Fibroblast of skin of abdomen (primary cell): ENCODE data around the gene TBXAS1.
"Not testable (repeated sequence)": the region's sequence is repeated elsewhere in the genome, so short reads cannot be mapped to it uniquely, and the experiment has no call there.

Experiments used
- DNase-seq: peaks from one replicate; pipeline ENCODE4 v3.0.0-alpha.2; 2013

Gene TBXAS1

DNA sequence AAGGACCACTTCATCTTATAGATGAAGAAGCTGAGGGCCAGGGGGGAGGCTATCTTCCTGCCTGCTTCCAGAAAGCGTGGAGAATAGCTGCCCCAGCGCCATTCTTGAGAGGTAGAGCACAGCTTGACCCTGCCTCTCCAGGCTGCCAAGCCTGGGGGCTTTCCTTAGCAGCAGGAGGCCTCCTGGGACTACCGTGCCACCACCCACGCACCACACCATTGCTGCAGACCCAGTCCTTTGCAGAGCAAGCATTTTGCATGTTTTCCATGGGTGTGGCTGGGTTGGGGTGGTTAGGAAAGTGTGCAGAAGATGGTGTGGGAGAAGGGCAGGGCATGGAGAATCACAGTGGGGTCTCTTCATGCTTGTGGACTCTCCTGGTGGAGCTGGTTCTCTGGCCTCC lies 64.9 kb downstream of the TBXAS1 start:
- no peak for DNase-seq

DNA sequence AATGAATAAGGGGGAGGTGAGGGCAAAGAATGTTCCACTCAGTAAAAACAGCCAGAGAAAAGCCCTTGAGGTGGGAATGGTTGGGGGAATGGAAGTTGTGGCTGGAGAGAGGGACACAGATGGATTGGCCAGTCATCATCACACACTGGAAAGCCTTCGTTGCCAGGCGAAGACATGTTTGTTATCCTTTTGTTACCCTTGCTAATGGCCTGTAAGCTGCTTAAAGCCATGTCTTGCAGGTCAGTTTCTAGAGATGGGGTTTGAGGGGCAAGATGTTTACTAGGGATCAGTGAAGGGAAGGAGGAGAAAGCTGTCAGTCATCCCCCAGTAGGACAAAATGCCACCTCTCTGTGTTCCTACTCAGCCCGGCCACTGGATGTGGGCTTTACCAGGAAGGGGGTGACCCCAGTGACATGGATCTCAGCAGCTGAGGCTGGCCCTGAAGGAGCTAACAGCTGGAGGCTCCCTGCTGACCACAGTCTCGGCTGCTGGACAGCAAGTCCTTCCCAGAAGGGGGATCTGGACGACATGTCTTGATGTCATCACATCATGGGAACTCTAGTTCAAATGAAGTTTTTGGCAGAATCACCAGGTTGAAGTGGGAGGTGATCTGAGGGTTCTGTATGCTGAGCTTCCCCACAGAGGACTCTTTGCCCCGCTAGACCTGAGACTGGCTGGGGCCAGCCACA lies 66.2 kb downstream of the TBXAS1 start:
- DNase-seq: no peak

DNA sequence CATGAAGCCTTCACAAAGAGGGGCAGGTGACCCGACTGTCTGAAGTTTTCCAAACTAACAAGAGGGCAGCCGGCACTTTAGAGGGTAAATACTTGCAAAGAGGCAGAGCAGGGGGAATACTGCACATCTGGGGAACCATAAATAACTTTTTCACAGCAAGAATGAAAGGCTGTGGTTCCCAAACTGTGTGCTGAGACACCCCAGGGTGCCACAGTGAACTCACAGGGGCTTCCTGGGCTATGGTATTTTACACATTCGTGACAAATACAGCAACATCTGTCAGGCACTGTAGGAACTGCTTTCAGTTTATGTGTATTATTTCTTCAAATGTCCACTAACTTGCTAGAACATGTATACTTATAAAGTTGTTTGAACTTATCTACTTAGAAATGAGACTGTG lies 67.2 kb downstream of the TBXAS1 start:
- no peak for DNase-seq

DNA sequence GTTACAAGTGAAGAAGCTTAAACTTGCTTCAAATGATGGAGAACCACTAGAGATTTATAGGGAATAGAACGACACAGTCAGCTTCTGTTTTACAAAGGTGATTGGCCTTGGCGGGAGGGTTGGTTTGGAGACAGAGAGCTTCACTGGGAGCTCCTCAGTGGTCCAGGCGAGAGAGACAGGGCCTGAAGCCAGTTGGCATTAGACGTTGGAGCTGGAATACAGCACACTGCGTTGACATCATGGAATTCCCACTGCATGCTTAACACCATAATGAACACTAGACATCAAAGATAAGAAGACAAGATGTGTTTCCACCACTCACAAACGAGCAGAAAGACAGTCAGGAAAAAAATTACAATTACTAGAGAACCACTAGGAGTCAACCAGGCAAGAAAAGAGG lies 67.8 kb downstream of the TBXAS1 start:
- DNase-seq: no peak

DNA sequence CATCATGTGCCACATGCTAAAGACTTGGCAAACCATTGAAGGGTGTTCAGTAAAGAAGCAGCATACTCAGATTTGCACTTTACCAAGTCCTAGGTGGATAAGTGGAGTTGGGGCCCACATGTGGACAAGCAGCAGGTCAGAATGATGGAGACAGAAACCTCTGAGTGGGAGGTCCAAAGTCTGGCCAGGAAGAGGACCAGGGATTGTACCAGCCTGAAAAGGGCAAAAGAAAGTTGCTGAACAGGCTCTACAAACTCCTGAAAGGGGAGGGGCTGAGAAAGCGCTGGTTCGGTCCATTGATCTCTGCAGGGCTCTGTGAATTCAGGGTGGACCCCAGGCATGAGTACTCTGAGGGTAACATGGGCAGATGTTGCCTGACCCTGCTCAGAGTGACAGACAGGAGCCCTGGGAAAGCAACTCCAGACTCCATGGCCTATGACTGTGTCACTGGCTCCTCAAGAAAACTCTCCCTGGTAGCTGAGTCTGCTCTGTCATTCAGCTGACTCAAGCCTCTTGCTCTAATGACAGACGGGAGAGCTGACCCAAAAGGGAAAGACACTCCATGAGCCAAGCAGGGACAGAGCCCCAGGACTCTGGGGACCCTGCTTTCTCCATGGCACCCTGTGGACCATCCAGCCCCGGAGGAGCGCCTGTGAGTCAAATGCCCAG lies 68.5 kb downstream of the TBXAS1 start:
- DNase-seq: no peak

DNA sequence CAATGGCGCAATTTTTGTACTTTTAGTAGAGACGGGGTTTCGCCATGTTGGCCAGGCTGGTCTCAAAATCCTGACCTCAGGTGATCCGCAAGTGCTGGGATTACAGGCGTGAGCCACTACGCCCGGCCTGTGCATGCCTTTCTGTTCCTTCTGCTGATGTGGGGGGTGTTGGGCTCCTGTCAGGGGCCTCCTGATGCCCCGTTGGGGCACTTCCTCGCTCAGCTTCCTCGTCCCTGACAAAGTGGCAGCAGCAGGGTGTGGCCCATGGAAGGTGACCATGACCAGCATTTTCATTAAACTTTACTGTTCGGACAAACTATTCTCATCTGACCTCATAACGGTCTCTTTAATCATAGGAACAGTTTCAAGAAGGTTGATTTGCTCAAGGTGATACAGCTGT lies 69.4 kb downstream of the TBXAS1 start:
- DNase-seq: no peak

DNA sequence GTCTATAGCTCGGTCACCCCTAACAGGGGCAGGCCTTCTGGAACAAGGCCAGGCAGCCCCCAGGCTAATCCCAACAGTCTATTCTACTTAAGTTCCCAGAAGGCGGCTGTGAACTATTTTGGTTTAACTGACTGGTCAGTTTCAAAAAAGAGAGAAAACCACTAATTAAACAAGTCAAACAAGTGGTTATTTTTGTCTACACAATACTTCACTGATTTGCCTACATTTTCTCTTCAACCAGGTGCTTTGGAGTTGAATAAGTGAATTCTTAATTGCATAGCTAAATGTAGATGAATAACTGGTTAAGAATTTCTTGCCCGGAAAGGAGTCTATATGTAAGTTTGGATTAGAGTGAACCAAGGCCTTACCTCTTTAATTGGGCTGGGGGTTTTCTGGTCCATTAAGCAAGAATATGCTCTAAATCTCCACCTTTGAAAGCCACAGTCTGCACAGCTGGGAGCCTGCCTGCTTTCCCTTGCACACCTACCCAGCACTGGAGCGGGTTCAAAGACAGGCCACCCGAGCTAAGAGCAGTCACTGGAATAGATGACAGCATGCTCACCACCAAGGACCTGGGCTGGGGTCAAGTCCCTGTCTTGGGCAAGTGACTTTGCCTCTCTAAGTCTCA lies 70.4 kb downstream of the TBXAS1 start:
- DNase-seq: no peak

DNA sequence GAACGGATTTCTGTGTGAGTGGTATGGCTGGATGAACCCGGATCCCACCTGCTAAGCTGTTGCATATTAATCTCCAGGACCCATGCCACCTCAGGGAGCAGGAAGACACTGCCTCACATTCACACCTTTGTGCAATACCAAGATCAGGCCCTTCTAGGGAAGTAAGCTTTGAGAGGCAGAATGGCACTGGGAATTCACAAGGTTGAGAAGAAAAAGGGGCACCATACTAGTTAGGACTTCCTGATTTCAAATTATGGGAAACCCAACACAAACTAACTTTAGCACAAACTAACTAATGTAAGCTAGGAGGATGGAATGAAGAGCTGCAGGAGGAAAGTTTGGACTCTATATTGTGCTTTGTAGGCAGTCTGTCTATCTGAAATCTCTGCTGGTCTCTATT lies 71.3 kb downstream of the TBXAS1 start:
- no peak for DNase-seq

DNA sequence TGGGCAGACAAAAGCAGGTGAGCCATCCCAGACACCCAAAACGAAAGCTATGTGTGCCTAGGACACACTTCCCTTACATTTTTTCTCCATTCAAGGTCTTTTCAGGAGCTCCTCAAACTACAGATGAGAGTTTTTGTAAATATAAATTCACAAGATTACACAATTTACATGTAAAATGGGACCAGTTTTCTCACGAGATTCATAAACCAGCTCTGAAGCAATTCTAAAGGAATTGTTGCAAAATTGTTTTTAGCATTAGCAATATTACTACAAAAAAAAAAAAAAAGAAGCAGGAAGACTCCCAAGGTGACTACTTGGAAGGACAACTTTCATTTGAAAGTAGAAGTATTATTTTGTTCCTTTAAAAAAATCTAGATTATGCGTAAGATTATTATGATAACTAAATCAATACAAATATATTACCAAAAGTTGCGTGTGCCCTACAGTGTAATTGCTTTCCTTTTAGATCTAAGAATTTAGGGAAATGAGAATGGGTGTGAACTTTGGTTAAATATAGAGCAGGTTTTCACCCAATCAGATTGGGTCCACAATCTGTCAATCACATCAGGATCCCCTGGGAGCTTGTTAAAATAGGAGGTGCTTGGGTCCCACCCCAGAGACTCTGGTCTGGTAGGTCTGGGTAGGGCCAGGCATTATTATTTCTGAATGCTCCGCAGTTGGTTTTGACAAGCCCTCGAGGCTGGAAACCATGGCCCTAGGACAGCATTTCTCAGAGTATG lies 72.2 kb downstream of the TBXAS1 start:
- DNase-seq: no peak

DNA sequence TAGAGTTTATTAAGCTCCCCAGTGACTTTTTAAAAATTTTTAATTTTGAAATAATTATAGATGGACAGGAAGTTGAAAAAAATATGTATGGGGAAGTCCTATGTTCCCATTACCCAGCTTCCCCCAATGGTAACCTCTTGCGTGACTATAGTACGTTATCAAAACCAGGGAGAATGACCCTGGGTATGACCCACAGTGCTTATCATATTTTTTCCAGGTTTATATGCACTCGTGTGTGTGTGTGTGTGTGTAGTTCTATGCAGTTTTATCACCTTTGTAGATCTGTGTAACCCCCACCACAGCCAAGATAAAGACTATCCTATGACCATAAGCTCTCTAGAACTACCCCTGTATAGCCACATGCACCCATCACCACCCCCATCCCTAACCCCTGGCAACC lies 72.8 kb downstream of the TBXAS1 start:
- no peak for DNase-seq

DNA sequence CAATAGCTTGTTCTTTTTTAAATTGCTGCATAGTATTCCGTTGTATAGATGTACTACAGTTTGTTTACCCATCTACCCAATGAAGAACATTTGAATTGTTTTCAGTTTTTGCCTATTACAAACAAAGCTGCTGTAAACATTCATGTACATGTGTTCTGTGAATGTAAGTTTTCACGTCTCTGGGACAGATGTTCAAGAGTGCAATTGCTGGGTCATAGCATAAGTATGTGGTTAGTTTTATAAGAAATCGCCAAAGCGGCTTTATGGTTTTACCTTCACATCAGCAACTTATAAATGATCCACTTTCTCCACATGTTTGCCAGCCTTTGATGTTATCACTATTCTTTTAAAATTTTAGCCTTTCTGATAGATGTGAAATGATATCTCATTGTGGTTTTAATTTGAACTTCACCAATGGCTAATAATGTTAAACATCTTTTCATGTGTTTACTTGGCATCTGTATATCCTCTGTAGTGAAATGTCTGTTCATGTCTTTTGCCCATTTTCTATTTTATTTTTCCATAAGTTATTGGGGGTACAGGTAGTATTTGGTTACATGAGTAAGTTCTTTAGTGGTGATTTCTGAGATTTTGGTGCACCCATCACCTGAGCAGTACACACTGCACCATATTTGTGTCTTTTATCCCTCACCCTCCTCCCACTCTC lies 73.5 kb downstream of the TBXAS1 start:
- DNase-seq: peak; percentile 18

DNA sequence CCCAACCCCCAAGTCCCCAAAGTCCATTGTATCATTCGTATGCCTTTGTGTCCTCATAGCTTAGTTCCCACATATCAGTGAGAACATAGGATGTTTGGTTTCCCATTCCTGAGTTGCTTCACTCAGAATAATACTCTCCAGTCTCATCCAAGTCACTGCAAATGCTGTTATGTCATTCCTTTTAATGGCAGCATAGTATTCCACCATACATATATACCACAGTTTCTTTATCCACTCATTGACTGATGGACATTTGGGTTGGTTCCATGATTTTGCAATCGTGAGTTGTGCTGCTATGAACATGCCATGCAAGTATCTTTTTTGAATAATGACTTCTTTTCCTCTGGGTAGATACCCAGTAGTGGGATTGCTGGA lies 74.0 kb downstream of the TBXAS1 start:
- DNase-seq: not testable (repeated sequence)

DNA sequence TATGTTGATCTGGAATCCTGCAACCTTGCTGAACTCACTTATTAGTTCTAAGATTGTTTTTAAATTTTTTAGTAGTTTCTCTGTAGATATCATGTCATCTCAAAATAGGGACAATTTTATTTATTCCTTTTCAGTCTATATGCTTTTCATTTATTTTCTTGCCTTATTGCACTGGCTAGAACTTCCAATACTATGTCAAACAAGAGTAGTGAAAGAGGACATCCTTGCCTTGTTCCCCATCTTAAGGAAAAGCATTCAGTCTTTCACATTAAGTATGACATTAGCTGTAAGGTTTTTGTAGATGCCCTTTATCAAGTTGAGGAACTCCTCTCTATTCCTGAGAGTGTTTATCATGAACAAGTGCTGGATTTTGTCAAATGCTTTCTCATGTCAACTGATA lies 77.8 kb downstream of the TBXAS1 start:
- DNase-seq: no peak

DNA sequence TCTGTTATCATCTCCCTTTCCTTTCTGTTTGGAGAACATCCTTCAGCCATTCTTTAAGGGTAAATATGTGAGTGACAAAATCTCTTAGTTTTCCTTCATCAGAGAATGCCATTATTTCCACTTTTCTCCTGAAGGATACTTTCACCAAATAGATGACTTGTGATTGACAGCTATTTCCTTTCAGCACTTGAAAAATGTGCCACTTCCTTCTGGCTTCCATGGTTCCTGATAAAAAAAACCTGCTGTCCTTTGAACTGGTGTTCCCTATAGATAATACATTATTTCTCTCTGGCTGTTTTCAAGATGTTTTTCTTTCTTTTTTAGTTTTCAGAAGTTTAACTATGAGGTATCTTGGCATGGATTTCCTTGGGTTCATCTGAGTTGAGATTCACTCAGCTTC lies 79.7 kb downstream of the TBXAS1 start:
- DNase-seq: no peak

DNA sequence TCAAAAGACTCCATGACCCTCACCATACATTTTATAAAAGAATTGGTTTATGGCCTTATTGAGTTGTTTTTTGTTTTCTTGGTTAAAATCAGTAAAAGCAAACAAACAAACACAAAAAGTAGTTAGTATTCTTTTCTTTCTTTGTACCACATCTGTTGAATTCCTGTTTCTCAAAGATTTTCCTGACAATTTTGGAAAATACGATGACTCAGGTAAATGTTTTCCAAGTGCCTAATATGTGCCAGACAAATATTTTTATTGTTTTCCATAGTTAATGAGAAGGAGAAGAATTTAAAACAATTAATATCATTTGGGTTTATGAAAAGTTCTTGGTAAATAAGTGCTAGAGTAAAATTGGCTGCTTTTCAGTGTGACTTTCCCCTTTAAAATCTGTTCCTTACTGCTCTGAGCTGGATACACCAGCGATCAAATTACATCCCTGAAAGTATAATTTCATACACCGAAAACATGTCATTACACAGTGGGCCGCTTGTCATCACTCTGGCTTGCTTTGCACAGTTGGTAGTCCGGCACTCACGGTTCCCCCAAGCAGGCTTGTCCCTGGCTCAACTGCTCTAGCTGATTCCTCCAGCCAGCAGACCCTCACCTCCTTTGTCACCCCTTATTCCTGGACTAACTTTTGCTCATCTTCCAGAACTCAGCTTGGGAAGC lies 80.5 kb downstream of the TBXAS1 start:
- DNase-seq: peak; percentile 59

DNA sequence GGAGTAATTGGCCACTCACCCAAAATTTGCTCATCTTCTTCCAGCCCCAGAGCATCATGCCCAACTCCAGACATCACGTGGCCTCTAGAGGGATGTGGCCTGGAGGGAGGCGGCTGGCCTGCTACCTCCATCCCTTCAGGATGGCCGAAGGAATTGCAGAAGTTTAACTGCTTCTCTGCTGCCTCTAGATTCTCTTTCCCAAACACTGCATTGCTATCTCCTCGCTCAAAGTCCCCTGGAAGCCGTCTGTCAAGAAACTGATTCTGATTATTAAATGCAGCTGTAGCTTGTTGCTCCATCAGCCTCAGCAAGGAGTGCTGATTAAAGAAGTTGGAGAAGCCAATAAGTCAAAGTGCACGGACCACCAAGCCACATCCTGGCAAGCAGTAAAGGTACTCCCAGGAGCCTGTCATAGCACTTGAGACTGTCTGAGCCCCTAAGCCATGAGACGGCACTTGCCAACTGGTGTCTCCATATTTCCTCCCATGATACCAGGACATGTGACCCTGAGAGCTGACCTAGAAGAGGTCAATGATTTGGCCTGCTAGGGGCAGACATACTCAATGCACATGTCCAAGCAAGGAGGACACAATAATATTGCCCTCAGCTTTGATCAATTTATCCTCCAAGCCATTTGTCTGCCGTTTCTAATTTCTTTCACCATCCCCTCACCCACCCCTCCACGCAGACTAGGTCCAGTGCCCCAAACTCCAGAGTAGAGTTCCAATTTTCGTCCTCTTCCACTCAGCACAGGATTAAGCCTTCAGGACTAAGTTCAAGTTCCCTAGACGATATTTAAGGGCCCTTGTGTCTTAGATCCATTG lies 84.2 kb downstream of the TBXAS1 start:
- DNase-seq: peak; percentile 51

DNA sequence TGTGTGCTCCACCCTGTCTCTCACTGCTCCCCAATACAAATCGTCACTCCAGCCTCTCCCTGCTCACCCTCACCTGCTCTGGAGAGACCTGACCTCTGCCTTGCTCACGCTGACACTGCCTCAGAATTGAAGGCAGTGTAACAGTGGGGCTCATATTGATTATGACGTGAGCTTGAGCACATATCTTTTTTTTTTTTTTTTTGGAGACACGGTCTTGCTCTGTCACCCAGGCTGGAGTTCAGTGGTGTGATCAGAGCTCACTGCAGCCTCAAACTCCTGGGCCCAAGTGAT lies 84.7 kb downstream of the TBXAS1 start:
- DNase-seq: no peak

DNA sequence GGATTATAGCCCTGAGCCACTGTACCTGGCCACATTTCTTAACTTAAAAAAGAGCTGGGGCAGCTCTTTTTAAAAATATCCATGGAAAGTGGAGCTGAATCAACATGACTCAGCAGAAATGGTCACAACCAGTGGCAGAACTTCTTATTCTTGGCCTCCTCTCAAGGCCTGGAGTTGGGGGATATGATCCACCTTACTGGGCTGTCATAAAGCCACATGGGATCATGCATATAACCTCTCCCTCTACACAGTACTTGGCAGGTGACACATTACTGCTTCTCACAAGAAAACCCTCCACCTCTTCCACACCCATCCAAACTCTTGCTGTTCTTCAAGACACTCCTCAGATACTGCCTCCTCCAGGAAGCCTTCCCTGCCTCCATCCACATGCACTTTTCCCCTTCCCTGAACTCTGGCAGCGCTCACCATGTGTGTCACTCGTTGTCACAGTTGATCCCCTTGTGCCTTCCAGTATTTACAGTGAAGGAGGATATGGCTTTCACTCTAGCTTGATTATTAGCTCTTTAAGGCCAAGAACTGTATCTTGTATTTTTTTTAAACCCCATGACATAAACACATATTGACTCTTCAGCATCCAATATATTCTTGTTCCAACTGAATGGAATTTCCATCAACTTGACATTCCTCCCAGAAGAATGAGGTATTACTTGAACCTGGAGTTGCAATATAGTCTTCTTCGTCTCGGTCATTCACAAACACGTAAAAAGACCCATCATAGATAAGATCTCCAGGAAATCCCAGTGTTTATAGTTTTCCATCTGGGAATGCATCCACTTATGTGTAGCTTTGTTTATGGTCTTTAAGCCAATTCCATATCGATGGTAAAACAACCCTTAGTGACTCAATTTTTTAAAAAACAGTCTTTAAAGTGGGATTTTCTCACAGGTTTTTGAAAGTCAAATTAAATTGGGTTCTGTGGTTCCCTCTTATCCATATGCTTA lies 85.5 kb downstream of the TBXAS1 start:
- peak; percentile 67 for DNase-seq

DNA sequence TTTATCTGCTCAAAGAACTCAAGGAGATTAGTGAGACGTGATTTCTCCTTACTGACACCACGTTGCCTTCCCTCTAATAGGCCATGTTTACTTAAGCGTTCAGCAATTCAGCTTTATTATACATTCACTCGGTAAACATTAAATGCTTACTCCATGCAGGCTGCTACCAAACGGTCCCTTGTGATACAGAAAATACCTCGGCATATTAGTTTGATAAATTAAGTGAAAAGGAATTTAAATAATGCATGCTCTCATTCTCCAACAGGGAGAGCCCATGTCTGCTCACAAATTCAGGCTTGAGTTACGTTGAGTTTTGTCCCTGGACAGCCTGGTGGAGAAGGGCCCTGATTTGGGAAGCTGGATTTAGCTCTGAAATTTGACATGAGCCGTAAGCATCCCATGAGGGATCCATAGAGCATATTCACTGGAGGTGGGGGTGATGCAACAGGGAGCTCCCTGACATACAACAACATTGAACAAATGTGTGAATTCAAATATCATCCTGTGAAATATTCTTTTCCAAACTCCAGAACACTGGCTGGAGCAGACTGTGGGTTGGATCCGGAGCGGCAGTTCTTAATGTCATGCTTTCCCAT lies 86.3 kb downstream of the TBXAS1 start:
- peak; percentile 83 for DNase-seq
